GM21717 (cell line): ENCODE data around the gene MAB21L4.
"Not testable (repeated sequence)": the region's sequence is repeated elsewhere in the genome, so short reads cannot be mapped to it uniquely, and the experiment has no call there.

Experiments used
- ATAC-seq: cut with Tn5 transposase; IDR thresholded peaks from one replicate; pipeline ENCODE4 v1.9.1; 2021; ENCODE audit warnings: mild to moderate bottlenecking, moderate library complexity; ENCODE audit not compliant: unreplicated experiment

Gene MAB21L4

GRCh38 chr2:240846309-240846708 lies 49.6 kb downstream of the MAB21L4 start:
- ATAC-seq, result not testable (repeated sequence)

GRCh38 chr2:240840435-240841060 lies 55.4 kb downstream of the MAB21L4 start:
- ATAC-seq, result no peak

GRCh38 chr2:240839152-240840143 lies 56.5 kb downstream of the MAB21L4 start:
- ATAC-seq, result no peak

GRCh38 chr2:240837621-240838020 lies 58.3 kb downstream of the MAB21L4 start:
- ATAC-seq, result no peak

GRCh38 chr2:240836781-240837467 lies 59.0 kb downstream of the MAB21L4 start:
- no peak for ATAC-seq
